NB4 (cell line): ENCODE results near the gene MRGPRF.

ENCODE experiments used
- MYC ChIP-seq: IDR thresholded peaks from 2 replicates; pipeline ENCODE4 v1.6.1; 2011; ENCODE audit warnings: low read depth, low read length
- POLR2A ChIP-seq: IDR thresholded peaks from 2 replicates; pipeline ENCODE4 v1.6.1; 2011; ENCODE audit warnings: mild to moderate bottlenecking; ENCODE audit not compliant: insufficient read length; ENCODE audit errors: extremely low read depth
- TF ChIP-seq, protein P1 (sequence below): IDR thresholded peaks from one replicate; pipeline ENCODE4 v1.5.1; 2012; ENCODE audit warnings: low read depth, low read length

DNA sequence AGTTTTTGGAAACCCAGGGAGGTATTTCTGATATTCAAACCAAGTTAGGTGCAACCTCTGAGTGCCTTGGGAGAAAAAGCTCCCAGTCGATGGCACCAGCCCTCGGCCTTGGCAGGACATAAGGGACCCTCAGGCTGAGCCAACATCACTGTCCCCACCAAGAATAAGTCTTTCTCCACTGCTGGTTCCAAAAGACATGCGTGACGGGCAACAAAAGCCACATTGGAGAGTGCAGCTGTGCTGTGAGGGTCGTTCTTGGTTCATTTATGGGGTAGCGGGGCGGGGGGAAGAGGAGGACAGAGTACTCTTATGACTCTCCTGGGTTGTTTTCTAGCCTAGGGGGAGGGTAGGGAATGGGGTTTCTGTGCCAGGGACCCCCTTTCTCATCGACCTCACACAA is 24.5 kb upstream of the MRGPRF start:
- TF ChIP-seq, protein P1, sequence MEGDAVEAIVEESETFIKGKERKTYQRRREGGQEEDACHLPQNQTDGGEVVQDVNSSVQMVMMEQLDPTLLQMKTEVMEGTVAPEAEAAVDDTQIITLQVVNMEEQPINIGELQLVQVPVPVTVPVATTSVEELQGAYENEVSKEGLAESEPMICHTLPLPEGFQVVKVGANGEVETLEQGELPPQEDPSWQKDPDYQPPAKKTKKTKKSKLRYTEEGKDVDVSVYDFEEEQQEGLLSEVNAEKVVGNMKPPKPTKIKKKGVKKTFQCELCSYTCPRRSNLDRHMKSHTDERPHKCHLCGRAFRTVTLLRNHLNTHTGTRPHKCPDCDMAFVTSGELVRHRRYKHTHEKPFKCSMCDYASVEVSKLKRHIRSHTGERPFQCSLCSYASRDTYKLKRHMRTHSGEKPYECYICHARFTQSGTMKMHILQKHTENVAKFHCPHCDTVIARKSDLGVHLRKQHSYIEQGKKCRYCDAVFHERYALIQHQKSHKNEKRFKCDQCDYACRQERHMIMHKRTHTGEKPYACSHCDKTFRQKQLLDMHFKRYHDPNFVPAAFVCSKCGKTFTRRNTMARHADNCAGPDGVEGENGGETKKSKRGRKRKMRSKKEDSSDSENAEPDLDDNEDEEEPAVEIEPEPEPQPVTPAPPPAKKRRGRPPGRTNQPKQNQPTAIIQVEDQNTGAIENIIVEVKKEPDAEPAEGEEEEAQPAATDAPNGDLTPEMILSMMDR: no peak
- TF ChIP-seq POLR2A (no peak), MYC (no peak)
